HG02981 (cell line): ENCODE measurements around the gene NUCKS1.

Experiments used
- ATAC-seq: cut with Tn5 transposase; IDR thresholded peaks from one replicate; pipeline ENCODE4 v1.9.1; 2021; ENCODE audit warnings: mild to moderate bottlenecking, moderate library complexity; ENCODE audit not compliant: unreplicated experiment

The NUCKS1 gene

DNA sequence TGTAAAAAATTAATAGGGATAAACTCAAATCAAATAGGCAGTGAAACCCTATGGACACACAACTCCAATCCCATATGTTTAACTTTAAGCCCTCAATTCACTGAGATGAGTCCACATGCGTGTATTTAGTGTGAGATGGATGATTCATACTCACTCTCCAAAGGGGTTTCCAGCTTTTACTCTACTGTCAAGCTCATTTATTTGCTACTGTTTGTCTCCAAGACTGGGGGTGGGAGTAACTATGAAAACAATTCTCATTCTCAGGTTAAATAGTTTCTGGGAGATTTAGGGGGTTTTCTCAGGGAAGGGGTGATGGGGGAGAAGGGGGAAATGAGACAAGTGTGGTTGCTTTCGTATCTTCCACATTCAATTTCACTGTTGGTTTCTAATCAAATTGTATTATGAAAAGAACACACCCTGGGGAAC is 22.6 kb upstream of the NUCKS1 start:
- peak; percentile 34 for ATAC-seq

DNA sequence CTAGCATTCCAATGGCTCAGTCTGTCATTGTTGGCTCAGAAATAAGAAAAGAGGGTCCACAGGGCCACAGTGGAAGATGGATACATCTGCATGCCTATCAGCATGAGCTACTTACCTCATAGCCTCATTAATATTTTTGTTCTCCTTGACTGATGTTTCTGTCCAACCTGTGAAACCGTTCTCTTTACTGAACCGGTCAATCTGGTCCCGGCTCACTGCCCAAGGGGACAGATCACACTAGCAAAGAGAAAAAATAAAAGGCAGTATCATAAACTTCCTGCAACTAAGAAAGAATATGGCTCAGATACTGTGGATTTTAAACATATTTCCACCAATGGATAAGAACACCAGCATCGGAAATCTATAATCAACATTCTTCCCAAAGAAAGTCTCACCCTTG is 20.6 kb upstream of the NUCKS1 start:
- no peak for ATAC-seq

DNA sequence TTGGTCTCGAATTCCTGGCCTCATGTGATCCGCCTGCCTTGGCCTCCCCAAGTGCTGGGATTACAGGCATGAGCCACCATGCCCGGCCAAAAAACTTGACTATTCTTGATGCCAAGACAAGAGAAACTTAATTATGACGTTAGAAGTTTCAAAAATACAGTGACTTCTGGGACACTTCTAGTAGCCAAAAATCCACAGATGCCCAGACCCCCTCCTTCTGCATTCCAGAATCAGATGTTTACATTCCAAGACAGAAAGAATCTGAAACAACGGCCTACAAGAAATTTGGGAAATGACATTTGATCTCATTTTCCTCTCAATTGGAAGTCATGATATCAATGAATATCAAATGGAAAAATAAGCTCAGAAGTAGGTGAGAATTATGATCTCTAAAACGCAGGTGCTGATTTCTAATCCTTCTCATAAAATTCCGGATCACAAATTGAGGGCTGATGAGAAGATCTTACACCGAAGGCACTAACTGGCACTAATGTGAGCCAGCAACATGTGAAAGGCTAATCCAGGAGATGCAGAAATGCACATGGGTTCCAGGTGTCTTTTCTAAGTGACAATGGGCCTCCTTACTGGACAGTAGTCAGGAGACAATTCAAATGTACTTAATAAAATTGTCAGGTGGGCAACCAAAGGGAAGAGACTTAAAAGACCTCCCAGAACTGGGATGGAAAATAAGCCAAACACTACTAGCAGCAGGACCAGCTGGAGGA is 19.8 kb upstream of the NUCKS1 start:
- ATAC-seq = no peak

DNA sequence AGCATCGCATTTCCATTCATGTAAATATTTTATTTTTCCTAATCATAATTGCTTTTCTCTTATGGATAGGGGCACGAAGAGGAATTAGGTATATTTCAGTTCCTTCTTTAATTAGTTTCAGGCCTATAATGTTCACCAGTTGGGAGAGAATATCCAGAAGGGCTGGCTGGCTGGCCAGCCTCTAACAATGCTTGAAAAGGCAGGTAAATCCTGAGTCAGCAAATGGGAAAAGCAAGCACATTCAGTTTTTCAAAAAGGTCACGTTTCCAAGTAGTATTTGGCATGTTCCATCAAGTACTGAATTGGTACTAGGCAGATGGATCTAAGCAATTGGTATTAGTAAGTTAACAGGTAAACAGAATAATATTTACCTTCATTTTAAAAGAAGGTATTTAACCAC is 17.3 kb upstream of the NUCKS1 start:
- no peak for ATAC-seq

DNA sequence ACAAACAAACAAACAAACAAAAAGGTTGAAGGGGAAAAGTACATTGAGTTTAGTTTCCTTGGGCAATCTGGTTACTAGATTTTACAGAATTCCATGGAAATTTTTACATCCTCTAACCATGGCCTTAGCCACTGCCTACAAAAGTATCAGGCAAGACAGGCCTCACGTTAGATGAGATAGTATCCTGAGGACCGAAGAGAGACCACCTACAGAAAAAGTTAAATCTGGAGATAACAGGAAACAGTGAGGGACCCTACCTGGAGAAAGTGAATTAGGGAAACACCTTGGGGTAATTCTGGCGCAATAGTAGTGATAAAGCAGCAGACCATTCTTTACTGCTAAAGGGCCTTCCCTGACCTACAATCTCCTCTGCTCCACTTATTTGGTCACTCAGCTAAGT is 16.6 kb upstream of the NUCKS1 start:
- ATAC-seq = no peak

DNA sequence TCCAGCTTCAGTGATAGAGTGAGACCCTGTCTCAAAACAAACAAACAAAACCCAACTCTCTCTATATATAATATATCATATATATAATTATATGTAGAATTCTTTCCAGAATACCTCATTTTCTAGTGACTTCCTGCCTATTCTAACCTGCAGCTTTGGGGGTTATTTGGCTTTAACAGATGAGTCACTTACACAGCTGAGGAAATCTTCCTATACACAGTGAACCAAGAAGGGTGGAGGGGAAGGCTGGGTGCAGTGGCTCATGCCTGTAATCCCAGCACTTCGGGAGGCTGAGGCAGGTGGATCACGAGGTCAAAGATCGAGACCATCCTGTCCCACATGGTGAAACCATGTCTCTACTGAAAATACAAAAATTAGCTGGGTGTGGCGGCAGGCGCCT is 16.1 kb upstream of the NUCKS1 start:
- ATAC-seq = no peak

DNA sequence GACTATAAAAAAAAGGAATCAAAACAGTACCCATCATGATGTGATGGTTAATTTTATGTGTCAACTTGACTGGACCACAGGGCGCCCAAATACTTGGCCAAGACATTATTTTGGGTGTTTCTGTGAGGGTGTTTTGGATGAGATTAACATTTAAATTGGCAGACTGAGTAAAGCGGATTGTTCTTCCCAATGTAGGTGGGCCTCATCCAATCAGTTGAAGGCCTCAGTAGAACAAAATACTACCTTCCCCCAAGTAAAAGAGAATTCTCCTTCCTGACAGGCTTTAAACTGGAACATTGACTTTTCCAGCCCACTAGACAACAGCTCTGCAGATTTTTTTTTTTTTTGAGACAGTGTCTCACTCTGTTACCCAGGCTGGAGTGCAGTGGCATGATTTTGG is 14.6 kb upstream of the NUCKS1 start:
- ATAC-seq = no peak

DNA sequence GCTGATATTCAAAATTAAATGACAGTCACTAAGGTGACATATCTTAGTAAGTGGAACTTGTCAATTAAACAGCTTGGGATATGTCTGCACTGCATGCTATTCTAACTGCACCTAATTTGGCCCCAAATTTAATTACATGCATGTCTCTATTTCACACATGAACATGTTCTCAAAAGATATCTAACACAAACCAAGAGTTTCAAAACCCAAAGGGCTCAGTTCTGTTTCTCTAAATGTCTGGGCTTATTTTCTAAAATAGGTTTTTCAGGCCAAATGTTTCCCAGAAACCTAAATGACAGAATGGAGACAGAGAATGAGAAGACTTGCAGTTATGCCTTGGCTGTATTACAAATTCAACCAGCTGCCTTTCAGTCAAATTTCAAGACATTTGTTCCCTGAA is 14.0 kb upstream of the NUCKS1 start:
- ATAC-seq = no peak

DNA sequence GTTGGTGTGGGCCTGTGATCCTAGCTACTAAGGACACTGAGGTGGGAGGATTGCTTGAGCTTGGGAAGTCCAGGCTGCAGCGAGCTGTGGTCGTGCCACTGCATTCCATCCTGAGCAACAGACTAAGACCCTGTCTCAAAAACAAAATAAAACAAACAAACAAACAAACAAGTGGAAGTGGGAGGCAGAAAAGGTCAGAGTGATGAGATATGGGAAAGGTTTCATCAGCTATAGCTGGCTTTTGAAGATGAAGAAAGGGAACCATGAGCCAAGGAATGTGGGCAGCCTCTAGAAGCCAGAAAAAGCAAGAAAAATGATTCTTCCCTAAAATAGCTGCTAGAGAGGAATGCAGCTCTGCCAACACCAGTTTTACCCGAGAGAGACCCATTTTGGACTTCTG is 10.6 kb upstream of the NUCKS1 start:
- ATAC-seq = no peak

DNA sequence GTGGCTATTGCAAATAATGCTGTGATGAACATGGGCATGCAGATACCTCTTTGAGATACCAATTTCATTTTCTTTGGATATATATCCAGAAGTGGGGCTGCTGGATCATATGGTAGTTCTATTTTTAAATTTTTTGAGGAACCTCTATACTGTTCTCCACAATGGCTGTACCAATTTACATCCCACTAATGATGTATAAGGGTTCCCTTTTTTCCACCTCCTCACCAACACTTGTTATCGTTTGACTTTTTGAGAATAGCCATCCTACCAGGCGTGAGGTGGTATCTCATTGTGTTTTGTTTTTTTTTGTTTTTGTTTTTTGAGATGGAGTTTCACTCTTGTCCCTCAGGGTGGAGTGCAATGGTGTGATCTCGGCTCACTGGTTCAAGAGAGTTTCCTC is 6.6 kb upstream of the NUCKS1 start:
- ATAC-seq = no peak

DNA sequence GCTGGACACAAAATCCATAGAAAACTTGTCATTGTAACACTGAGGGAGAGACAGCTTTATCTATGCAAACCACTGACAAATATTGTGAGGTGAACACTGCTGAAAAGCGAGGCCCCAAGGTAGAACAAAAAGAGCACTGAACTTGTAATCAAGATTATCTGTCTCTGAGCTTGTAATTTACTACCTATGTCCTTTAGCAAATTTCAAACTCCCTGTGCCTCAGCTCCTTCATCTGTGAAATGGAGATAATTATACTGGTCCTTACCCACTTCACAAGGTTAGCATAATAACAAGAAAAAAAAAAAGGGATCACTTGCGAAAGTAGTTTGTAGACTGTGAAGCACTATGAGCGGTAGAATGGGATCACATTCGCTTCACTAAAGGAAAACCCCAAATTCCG is 4.9 kb upstream of the NUCKS1 start:
- no peak for ATAC-seq

DNA sequence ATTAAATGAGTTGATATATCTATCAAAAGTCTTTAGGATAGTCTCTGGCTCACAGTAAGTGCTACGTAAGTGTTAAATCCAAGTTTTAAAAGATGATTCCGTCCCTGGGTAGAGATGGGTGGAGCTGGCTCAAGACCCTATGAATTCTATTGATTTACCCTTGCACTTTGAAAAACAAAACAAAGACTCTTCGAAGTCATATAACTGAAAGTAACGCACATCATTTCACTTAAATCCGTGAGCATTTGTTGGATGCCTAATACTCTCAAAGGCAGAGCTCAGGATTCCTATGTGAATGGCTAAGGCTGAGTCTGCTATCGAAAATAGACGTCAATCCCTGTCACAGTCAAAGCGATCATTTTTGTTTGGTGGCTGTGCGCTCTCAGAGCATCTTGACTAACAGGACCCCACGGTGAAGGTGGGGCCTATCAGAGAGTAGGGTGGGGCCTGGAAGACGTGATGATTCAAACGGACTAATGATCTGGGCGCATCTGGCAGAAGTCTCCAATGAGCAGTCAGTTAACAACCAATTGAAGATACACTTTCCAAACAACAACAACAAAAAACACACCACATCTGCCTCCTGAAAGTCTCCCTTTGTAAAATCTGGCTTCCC is 1.2 kb upstream of the NUCKS1 start:
- ATAC-seq = no peak

DNA sequence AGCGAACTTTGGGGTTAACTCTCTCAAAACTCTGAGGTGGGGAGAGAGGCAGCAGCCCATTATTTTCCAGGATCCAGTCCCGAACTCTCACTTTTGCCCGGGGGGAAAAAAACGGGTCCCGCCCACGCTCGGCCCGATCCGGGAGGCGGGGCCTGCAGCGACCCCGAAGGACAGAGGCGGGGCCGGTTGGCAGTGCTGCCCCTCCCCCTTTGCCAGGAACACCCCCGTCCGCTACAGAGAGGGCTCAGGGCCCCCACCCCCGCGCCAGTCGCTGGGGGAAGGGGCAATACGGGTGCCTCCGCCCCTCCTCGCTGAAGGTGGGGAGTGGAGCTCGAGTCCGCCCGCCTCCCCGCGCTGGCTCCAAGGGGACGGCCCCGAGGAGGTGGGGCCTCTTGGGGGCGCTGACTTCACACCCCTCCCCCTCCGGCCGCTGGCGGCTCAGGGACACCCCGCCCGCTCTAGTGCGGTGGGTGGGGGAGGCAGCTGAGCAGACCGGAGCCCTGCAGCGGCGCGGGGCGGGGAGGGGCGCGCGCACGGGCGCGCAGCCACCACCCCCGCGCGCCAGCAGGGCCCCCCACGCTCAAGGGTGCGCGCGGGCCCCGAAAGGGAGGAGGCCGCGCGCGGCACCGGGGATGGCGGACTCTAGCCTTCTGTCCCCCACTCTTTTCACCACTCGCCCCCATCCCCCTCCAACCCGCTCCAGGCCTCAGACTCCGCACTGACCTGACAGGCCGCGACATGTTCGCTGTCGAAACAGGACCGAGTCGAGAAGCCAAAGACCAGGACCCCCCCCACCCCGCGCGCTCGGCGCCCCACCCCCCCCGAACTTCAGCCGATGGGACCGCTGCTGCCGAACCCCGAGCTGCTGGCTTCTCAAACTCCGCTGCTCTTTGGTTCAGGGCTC is 496 bp downstream of the NUCKS1 start:
- peak; percentile 76 for ATAC-seq

DNA sequence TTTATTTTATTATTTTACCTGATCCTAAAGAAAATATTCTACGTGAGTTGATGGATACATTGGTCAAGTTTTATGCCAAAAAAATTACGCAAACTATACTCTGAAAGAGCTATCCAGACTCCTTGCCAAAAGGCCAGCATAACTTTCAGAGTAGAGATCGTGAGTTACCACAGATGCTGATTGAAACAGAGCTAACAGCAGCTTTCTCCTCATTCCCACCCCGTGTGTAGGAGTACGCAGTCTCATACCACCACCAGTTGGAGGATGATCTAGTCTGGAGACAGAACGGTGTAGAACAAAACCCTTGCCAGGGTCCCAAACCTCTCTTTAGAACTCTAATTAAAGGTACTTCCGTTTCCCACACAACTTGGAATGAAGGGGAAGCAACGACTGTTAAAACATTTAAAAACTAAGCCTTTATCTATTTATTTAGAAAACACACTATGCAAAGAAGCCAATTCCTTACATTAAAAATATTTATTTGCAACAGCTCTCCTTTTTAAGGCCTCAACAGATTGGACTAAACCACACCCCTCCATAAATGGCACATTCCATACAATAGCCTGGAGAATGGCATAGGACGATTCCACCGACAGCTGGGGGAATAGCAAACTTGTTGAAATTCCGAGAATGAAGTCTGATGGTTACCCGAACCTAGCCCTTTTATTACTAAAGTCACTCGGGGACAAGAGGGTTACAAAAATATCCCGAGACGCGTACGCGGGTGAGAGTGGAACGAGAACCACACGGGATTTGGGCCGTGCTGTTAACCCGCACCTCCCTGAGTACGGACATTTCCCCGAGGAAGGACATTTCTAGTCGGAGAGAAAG is 1.4 kb downstream of the NUCKS1 start:
- peak; percentile 7 for ATAC-seq

DNA sequence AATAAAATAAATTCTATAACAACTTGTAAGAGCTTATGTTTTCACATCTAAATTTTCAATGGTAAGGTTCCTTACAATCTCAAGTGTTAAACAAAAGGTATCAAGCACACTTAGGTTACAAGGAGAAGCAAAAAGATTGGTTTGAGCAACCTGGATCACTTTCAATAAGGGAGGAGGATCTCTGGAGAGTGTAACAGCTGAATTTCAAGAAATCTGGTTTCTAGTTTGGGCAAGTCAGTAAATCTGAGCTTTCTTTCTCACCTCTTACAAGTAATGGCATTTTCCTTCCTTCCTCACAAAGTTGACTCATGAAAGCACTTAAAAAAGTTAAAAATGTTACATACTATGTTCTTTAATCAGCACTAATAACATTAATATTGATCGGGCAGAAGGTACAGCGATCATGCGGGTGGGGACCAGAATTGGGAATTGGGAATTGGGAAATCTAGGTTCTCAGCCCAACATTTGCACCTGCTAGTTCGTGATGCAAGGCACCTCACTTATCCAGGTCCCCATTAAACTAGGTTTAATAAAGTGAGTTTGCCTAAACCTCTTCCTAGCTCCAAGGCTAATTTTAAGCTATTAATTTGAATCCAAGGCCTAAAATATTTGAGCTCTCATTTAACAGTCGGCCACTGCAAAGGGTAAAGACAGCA is 3.1 kb downstream of the NUCKS1 start:
- ATAC-seq = no peak

DNA sequence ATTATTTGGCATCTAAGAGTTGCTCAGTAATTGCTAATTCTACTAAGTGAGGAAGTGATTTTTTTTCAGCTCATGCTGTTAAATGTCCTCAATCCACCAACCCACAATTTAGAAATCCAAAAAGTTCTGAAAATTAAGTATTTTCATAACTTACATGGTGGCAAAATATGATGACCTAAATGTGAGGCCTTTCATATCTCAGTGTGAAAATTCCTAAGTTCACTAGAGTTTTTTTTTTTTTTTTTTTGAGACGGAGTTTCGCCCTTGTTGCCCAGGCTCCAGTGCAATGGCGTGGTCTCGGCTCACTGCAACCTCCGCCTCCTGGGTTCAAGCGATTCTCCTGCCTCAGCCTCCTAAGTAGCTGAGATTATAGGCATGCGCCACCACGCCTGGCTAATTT is 5.6 kb downstream of the NUCKS1 start:
- no peak for ATAC-seq

DNA sequence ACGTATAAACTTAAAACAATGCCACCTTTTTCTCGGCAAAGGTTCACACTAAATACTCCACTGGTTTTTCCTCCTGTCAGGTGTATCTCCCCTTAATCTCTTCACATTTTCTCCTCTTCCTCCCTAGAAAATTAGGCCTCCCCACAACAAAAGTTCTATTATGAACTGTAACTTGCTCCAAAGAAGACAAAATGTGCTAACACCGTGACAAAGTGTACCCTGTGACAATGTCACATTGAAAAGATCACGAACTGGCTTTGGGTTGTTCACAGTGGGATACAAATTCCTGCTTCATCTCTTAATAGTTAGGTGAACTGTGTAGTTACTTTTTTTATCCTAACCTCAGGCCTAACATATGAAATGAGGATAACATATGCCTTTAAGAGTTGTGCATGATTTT is 6.0 kb downstream of the NUCKS1 start:
- no peak for ATAC-seq

DNA sequence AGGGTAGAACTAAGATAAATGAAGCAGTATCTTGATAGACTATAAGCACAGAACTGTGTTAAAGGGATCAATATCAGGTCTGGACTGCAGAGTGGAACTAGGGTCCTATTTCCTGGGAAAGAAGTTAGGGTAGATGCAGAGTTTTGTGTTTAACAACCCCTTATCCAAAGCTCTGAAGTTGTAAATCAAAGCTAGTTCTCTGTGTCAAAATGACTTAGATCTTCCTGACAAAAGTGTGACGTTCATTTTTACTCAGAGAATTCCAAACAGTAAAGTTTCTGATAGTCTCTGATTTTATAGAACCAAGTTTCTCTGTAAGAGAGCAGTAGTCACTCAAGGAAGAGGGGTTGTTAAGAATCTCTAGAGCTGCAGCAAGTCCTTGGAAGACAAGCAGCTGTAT is 8.3 kb downstream of the NUCKS1 start:
- no peak for ATAC-seq

DNA sequence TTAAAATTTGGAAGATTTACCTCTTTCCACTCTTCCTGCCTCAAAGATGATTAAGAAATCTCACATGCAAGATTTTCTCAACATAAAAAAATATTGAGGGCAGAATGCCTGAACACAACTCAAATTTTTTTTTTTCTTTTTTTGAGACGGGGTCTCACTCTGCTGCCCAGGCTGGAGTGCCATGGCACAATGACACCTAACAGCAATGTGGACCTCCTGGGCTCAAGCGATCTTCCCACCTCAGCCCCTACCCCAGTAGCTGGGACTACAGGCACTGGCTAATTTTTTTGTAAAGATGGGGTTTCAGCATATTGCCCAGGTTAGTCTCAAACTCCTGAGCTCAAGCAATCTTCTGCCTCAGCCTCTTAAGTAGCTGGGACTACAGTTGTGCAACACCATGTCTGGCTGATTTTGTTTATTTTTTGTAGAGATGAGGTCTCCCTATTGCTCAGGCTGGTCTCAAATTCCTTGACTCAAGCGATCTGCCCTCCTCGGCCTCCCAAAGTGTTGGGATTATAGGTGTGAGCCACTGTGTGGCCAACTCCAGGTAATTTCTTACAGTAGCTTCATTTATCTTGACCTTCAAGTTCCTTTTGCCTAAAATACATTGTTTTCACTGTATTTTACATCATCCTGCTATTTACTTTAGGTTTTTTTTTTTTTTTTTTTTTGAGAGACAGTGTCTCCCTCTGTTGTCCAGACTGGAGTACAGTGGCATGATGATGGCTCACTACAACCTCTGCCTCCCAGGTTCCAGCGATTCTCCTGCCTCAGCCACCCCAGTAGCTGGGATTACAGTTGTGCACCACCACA is 10.4 kb downstream of the NUCKS1 start:
- ATAC-seq = no peak

DNA sequence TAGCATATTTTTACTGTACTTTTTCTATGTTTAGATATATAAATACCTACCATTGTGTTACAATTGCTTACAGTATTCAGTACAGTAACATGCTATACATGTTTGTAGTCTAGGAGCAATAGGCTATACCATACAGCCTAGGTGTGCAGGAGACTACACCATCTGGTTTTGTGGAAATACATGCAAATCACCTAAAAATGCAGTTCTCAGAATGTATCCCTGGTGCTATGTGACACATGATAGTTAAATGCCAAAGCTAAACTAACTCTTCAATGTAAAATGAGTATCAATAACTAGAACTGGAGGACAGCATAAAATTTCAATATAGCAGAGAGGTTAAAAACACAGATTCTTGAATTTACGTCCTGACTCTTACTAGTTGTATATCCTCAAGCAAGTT is 14.8 kb downstream of the NUCKS1 start:
- no peak for ATAC-seq
